SK-N-MC (cell line): ENCODE measurements around the gene ZBTB7C.

ENCODE experiments used
- DNase-seq: peaks from one replicate; pipeline ENCODE4 v3.0.0-alpha.2; 2011; ENCODE audit warnings: low read depth, low spot score
- H3K27ac ChIP-seq: fragments of 200-600 bp; sonication (generic); 2 replicates; pipeline ENCODE4 v1.5.1; 2016; ENCODE audit warnings: mixed run types
- H3K36me3 ChIP-seq: fragments of 200-600 bp; sonication (generic); 2 replicates; pipeline ENCODE4 v1.6.1; 2017; ENCODE audit warnings: antibody characterized with exemption, low read length, mixed read lengths; ENCODE audit not compliant: insufficient read depth
- H3K4me3 ChIP-seq: fragments of 200-600 bp; sonication (generic); 2 replicates; pipeline ENCODE4 v1.5.1; 2016
- H3K9ac ChIP-seq: fragments of 200-600 bp; sonication (generic); 2 replicates; pipeline ENCODE4 v1.8.0; 2017; ENCODE audit warnings: mixed run types, mixed read lengths; ENCODE audit not compliant: insufficient read length
- H3K9me3 ChIP-seq: fragments of 200-600 bp; sonication (generic); 2 replicates; pipeline ENCODE4 v1.6.1; 2017; ENCODE audit warnings: low read depth, mild to moderate bottlenecking, antibody characterized with exemption, low read length, moderate library complexity, mixed read lengths
- EZH2 ChIP-seq: fragments of 200-600 bp; sonication (generic); IDR thresholded peaks from one replicate; pipeline ENCODE4 v1.6.1; 2017; ENCODE audit warnings: antibody characterized with exemption
- FOXP2 ChIP-seq: optimal IDR thresholded peaks from 2 replicates; pipeline ENCODE3; 2011; ENCODE audit warnings: mild to moderate bottlenecking, moderate library complexity; ENCODE audit not compliant: insufficient read depth; ENCODE audit errors: extremely low read length, control extremely low read depth
- POLR2AphosphoS5 ChIP-seq: IDR thresholded peaks from 2 replicates; pipeline ENCODE4 v1.6.1; 2012; ENCODE audit warnings: mild to moderate bottlenecking, low read depth, low read length, borderline replicate concordance

Gene ZBTB7C

DNA sequence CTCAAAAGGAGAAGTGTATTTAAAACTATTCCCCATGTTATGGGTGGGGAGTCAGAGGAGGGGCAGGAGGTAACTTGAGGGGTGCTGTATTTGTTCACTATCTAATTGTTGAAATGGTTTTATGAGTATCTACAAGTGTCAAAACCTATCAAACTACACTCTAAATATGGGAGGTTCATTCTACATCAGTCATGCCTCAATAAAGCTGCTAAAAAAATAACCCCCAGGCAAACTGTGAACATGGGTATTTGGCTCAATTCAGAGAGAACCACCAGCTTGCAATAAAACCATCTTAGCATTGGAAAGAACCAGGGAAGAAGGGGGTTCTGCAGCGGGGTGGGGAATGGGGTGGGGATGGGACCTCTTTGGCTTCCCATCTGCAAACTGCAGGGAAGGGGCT, 302.7 kb downstream of the ZBTB7C start:
- TF ChIP-seq EZH2 (no peak), FOXP2 (no peak), POLR2AphosphoS5 (no peak)
- Histone ChIP-seq H3K36me3 (no peaks in the 10 kb centered on the region), H3K27ac (no peak overlapping the region), H3K4me3 (no peak overlapping the region), H3K9me3 (no peaks in the 10 kb centered on the region), H3K9ac (no peak overlapping the region)
- DNase-seq = no peak

GRCh38 chr18:48105317-48105716, 303.9 kb downstream of the ZBTB7C start:
- H3K4me3 ChIP-seq = no peak overlapping the region
- TF ChIP-seq EZH2 = no peak
- TF ChIP-seq POLR2AphosphoS5 = no peak
- TF ChIP-seq FOXP2 = no peak
- H3K9me3 ChIP-seq = no peaks in the 10 kb centered on the region
- no peak overlapping the region for H3K9ac ChIP-seq
- DNase-seq = no peak
- no peak overlapping the region for H3K27ac ChIP-seq
- no peaks in the 10 kb centered on the region for H3K36me3 ChIP-seq

- TF ChIP-seq POLR2AphosphoS5 (no peak), FOXP2 (no peak), EZH2 (no peak)
- Histone ChIP-seq H3K27ac (no peak overlapping the region), H3K36me3 (no peaks in the 10 kb centered on the region), H3K4me3 (no peak overlapping the region), H3K9me3 (no peaks in the 10 kb centered on the region), H3K9ac (no peak overlapping the region)
- no peak for DNase-seq
These were observed 304.5 kb downstream of the ZBTB7C start for GRCh38 chr18:48104705-48105104.

DNA sequence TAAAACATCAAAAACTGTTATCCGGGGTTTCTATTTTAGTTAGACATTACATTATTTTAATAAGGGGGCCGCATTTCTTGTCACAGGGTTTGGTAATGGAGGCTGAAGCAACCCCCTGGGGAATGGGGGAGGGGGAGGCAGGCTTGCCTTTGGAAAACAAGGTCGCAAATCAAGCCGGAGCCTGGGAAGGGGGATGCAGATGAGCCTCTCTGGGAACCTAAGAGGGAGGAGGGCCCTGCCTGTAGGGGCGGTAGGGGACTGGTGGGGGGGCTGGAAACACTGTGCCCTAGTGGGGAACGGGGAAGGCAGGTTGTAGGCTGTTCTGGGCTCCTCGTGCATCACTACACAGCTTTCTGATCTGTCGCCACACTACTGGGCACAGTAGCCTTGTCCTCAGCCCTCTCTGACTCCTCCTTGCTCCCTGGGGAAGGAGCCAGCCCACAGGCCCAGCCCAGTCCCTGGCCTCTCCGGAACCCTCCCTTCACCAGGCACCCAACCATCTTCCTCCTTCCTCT, 308.5 kb downstream of the ZBTB7C start:
- Histone ChIP-seq H3K9ac (no peak overlapping the region), H3K36me3 (no peaks in the 10 kb centered on the region), H3K27ac (no peak overlapping the region), H3K9me3 (no peaks in the 10 kb centered on the region), H3K4me3 (no peak overlapping the region)
- DNase-seq = no peak
- no peak for TF ChIP-seq POLR2AphosphoS5
- no peak for TF ChIP-seq FOXP2
- TF ChIP-seq EZH2 = no peak

GRCh38 chr18:48100165-48100575, 309.0 kb downstream of the ZBTB7C start:
- TF ChIP-seq FOXP2 (no peak), EZH2 (no peak), POLR2AphosphoS5 (no peak)
- Histone ChIP-seq H3K4me3 (no peak overlapping the region), H3K27ac (peak overlapping the region; percentile 9; the same call in 1 of the 2 replicates), H3K9ac (no peak overlapping the region), H3K9me3 (no peaks in the 10 kb centered on the region), H3K36me3 (no peaks in the 10 kb centered on the region)
- DNase-seq = no peak

DNA sequence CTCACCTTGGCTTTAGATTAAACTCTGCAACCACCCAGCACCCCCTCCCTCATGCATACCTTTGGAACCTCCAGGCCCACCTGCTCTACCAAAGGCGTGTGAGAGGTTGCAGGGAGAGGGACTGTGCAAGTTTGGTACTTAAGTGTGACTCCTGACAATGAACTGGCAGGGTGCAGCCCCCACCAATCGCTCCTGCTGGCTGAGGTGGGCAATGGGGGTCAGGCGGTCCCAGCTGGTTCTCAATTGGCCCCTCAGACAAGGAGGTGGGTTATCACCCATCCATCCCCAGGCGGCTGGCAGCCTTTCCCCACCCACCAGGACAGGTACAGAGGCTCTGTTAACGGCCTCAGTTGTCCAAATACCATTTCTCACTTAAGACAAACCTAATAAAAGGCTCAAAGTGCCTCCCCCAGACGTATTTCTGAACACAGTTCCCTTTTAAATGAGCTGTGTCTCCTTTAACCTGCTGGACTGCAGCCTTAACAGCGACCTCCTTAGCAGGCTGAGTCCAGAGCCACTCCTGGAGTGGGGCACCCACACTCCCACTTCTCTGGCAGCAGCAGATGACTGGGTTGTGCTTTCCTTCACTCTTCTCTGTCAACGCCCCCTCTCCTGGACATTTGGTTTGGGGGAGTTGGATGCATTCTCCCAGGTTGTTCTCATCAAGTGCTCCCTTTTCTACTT, 309.6 kb downstream of the ZBTB7C start:
- Histone ChIP-seq H3K27ac (no peak overlapping the region), H3K4me3 (no peak overlapping the region), H3K36me3 (no peaks in the 10 kb centered on the region), H3K9me3 (no peaks in the 10 kb centered on the region), H3K9ac (no peak overlapping the region)
- TF ChIP-seq POLR2AphosphoS5 = no peak
- TF ChIP-seq EZH2 = no peak
- TF ChIP-seq FOXP2 = no peak
- DNase-seq = no peak

DNA sequence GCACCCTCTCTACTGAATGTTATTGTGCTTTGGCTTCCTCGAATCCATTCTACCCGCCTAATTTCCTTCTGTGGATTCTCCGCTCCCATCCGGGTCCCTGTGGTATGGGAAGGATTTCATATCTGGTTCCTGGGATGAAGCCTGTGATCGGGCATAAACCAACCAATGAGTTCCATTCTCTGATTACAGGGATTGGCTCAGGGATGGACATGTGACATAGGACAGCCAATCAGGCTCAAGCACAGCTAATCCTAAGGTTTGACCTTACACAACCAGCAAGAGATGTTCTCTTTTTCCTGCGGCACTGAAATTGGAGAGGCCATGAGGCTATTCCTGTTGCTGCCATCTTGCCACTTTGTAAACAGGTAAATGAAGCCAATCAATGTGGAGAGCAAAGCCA, 310.6 kb downstream of the ZBTB7C start:
- Histone ChIP-seq H3K4me3 (no peak overlapping the region), H3K9me3 (no peaks in the 10 kb centered on the region), H3K36me3 (no peaks in the 10 kb centered on the region), H3K27ac (no peak overlapping the region), H3K9ac (no peak overlapping the region)
- DNase-seq = no peak
- TF ChIP-seq EZH2 (no peak), FOXP2 (no peak), POLR2AphosphoS5 (no peak)

- no peaks in the 10 kb centered on the region for H3K9me3 ChIP-seq
- TF ChIP-seq POLR2AphosphoS5 (no peak), EZH2 (no peak), FOXP2 (no peak)
- H3K4me3 ChIP-seq = no peak overlapping the region
- H3K27ac ChIP-seq = no peak overlapping the region
- H3K9ac ChIP-seq = no peak overlapping the region
- DNase-seq = no peak
- no peaks in the 10 kb centered on the region for H3K36me3 ChIP-seq
These were observed 311.2 kb downstream of the ZBTB7C start for GRCh38 chr18:48098007-48098406.
